SU-DHL-6 (cell line): ENCODE data around the gene TMPO.
"Not testable (repeated sequence)": the region's sequence is repeated elsewhere in the genome, so short reads cannot be mapped to it uniquely, and the experiment has no call there.

ENCODE experiments used
- H2AFZ ChIP-seq: fragments of 200-600 bp; sonication (generic); 2 replicates; pipeline ENCODE4 v1.6.1; 2014; ENCODE audit warnings: low read depth, mild to moderate bottlenecking, moderate library complexity, mixed read lengths, antibody characterized with exemption, low read length; ENCODE audit not compliant: severe bottlenecking
- H3F3A ChIP-seq: fragments of 200-600 bp; shearing (Covaris generic); 2 replicates; pipeline ENCODE4 v1.6.0; 2016; ENCODE audit warnings: antibody characterized with exemption, mild to moderate bottlenecking; ENCODE audit not compliant: insufficient read depth
- H3K27ac ChIP-seq: fragments of 200-600 bp; sonication (generic); 2 replicates; pipeline ENCODE4 v1.5.1; 2016; ENCODE audit warnings: low read depth, mild to moderate bottlenecking, low read length, moderate library complexity, mixed read lengths
- H3K27me3 ChIP-seq: fragments of 200-600 bp; sonication (generic), shearing (Covaris generic); 2 replicates; pipeline ENCODE4 v1.6.0; 2014; ENCODE audit warnings: mild to moderate bottlenecking, low read length
- H3K36me3 ChIP-seq: fragments of 200-600 bp; sonication (generic); 2 replicates; pipeline ENCODE4 v1.6.1; 2014; ENCODE audit warnings: mild to moderate bottlenecking, low read length, mixed read lengths
- H3K4me2 ChIP-seq: fragments of 300-600, 200-600 bp; shearing (Covaris generic), sonication (generic); 2 replicates; pipeline ENCODE4 v1.6.0; 2014; ENCODE audit warnings: low read length, low read depth, mild to moderate bottlenecking; ENCODE audit not compliant: poor library complexity, severe bottlenecking
- H3K4me3 ChIP-seq: fragments of 200-600 bp; sonication (generic); 2 replicates; pipeline ENCODE4 v1.5.1; 2014; ENCODE audit warnings: antibody characterized with exemption, low read length, mild to moderate bottlenecking, mixed read lengths; ENCODE audit not compliant: insufficient read depth, poor library complexity, severe bottlenecking
- H3K79me2 ChIP-seq: fragments of 200-600 bp; sonication (generic); 2 replicates; pipeline ENCODE4 v1.6.1; 2014; ENCODE audit warnings: mild to moderate bottlenecking, low read length, moderate library complexity; ENCODE audit not compliant: insufficient read depth
- H3K9ac ChIP-seq: fragments of 200-600 bp; sonication (generic); 2 replicates; pipeline ENCODE4 v1.7.0; 2014; ENCODE audit warnings: mild to moderate bottlenecking, low read length
- H3K9me2 ChIP-seq: fragments of 200-600 bp; sonication (generic); replicated peaks from 2 replicates; pipeline ENCODE4 v1.6.1; 2014; ENCODE audit warnings: low read length; ENCODE audit not compliant: insufficient read depth
- H3K9me3 ChIP-seq: fragments of 200-600 bp; sonication (generic); 2 replicates; pipeline ENCODE4 v1.6.1; 2014; ENCODE audit warnings: low read length, mixed read lengths; ENCODE audit not compliant: insufficient read depth
- H4K20me1 ChIP-seq: fragments of 200-600 bp; sonication (generic); 2 replicates; pipeline ENCODE4 v1.6.1; 2014; ENCODE audit warnings: low read depth, mild to moderate bottlenecking, antibody characterized with exemption, low read length, moderate library complexity, mixed read lengths
- EZH2phosphoT487 ChIP-seq: fragments of 200-600 bp; sonication (generic), shearing (Covaris generic); conservative IDR thresholded peaks from 2 replicates; pipeline ENCODE4 v1.6.1; 2018; ENCODE audit warnings: mild to moderate bottlenecking, antibody characterized with exemption, low read length, moderate library complexity, mixed read lengths
- TF ChIP-seq, protein P1 (sequence below): fragments of 200-600 bp; sonication (generic); IDR thresholded peaks from one replicate; pipeline ENCODE4 v1.5.1; 2017; ENCODE audit warnings: antibody characterized with exemption, mild to moderate bottlenecking, low read length, moderate library complexity; ENCODE audit not compliant: insufficient read depth, poor library complexity, severe bottlenecking

Gene TMPO

GRCh38 chr12:98478606-98479005 lies 36.8 kb upstream of the TMPO start:
- Histone ChIP-seq H3K79me2 (no peaks in the 10 kb centered on the region), H3K9me3 (no peaks in the 10 kb centered on the region), H3F3A (no peaks in the 10 kb centered on the region), H3K9ac (no peak overlapping the region), H2AFZ (no peak overlapping the region), H3K27ac (no peak overlapping the region), H3K4me2 (no peak overlapping the region), H3K9me2 (no peaks in the 10 kb centered on the region), H4K20me1 (no peaks in the 10 kb centered on the region), H3K36me3 (no peaks in the 10 kb centered on the region), H3K27me3 (no peaks in the 10 kb centered on the region), H3K4me3 (no peak overlapping the region)
- TF ChIP-seq, protein P1, sequence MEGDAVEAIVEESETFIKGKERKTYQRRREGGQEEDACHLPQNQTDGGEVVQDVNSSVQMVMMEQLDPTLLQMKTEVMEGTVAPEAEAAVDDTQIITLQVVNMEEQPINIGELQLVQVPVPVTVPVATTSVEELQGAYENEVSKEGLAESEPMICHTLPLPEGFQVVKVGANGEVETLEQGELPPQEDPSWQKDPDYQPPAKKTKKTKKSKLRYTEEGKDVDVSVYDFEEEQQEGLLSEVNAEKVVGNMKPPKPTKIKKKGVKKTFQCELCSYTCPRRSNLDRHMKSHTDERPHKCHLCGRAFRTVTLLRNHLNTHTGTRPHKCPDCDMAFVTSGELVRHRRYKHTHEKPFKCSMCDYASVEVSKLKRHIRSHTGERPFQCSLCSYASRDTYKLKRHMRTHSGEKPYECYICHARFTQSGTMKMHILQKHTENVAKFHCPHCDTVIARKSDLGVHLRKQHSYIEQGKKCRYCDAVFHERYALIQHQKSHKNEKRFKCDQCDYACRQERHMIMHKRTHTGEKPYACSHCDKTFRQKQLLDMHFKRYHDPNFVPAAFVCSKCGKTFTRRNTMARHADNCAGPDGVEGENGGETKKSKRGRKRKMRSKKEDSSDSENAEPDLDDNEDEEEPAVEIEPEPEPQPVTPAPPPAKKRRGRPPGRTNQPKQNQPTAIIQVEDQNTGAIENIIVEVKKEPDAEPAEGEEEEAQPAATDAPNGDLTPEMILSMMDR, result no peak
- no peak for TF ChIP-seq EZH2phosphoT487

GRCh38 chr12:98483621-98484503 lies 31.5 kb upstream of the TMPO start:
- no peaks in the 10 kb centered on the region for H3K36me3 ChIP-seq
- no peaks in the 10 kb centered on the region for H3K79me2 ChIP-seq
- no peaks in the 10 kb centered on the region for H3K27me3 ChIP-seq
- no peak for TF ChIP-seq EZH2phosphoT487
- TF ChIP-seq, protein P1, result no peak
- H3K27ac ChIP-seq, result no peak overlapping the region
- no peaks in the 10 kb centered on the region for H3K9me2 ChIP-seq
- no peaks in the 10 kb centered on the region for H3F3A ChIP-seq
- no peak overlapping the region for H3K9ac ChIP-seq
- H3K9me3 ChIP-seq, result no peaks in the 10 kb centered on the region
- no peak overlapping the region for H3K4me2 ChIP-seq
- no peak overlapping the region for H3K4me3 ChIP-seq
- no peak overlapping the region for H2AFZ ChIP-seq
- no peaks in the 10 kb centered on the region for H4K20me1 ChIP-seq

GRCh38 chr12:98485792-98486340 lies 29.5 kb upstream of the TMPO start:
- Histone ChIP-seq H3K4me3 (no peak overlapping the region), H3K36me3 (no peaks in the 10 kb centered on the region), H3K9ac (no peak overlapping the region), H2AFZ (no peak overlapping the region), H4K20me1 (no peaks in the 10 kb centered on the region), H3K79me2 (no peaks in the 10 kb centered on the region), H3F3A (no peaks in the 10 kb centered on the region), H3K9me3 (no peaks in the 10 kb centered on the region), H3K4me2 (no peak overlapping the region), H3K27ac (no peak overlapping the region), H3K9me2 (no peaks in the 10 kb centered on the region), H3K27me3 (no peaks in the 10 kb centered on the region)
- no peak for TF ChIP-seq EZH2phosphoT487
- TF ChIP-seq, protein P1, result no peak

DNA sequence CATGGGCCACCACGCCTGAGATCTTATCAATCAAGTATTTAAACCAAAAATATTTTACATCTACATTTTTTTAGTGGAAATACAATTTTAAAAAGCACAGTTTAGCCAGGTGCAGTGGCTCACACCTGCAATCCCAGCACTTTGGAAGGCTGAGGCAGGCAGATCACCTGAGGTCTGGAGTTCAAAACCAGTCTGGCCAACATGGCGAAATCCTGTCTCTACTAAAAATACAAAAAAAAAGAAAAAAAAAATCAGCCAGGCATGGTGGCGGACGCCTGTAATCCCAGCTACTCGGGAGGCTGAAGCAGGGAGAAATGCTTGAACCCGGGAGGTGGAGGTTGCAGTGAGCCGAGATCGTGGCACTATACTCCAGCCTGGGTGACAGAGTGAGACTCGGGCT lies 27.0 kb upstream of the TMPO start:
- H3K4me2 ChIP-seq, H3K9me2 ChIP-seq, H3K27me3 ChIP-seq, H3K36me3 ChIP-seq, H3F3A ChIP-seq, H3K9ac ChIP-seq, H3K79me2 ChIP-seq, H3K4me3 ChIP-seq, H3K27ac ChIP-seq, H2AFZ ChIP-seq, H4K20me1 ChIP-seq, H3K9me3 ChIP-seq: not testable (repeated sequence)
